K562 (cell line): ENCODE results near the gene IL20. TPM values are rescaled to one million over a fixed set of nuclear protein-coding genes. Genes with fewer than 3 reads are reported as not detected.

ENCODE experiments used
- ATAC-seq: fragments of 200-7000 bp; cut with Tn5 transposase; 3 replicates; pipeline ENCODE4 v1.9.1; 2020; ENCODE audit warnings: moderate library complexity
- BruUV-seq: library from RNA; stranded (reverse); fragments of 400-500 nt; replicated peaks from 2 replicates; lab custom pipeline; 2021; lab: Mats Ljungman, UMichigan
- CTCF ChIA-PET: fragments of 300-600 bp; formaldehyde crosslinking; extraction: SDS; loops from one replicate; lab custom pipeline; 2021; ENCODE audit warnings: low intra/inter-chr PET ratio; lab: Yijun Ruan, JAX
- POLR2A ChIA-PET: fragments of 300-600, 350-650 bp; sonication (Branson Sonifier 250); formaldehyde crosslinking; extraction: SDS; loops from one replicate; lab custom pipeline; 2021; ENCODE audit warnings: antibody characterized with exemption, inconsistent platforms; lab: Yijun Ruan, JAX
- DNase-seq, 4 experiments: peaks; one replicate each; pipeline versions ENCODE4 v3.0.0 to v3.0.0-alpha.2; 2011 to 2018; ENCODE audit warnings: low spot score in 3 of 4, mixed read lengths in 3 of 4; ENCODE audit errors: extremely low read depth in 1 of 4
- FAIRE-seq: peaks from 2 replicates; lab custom pipeline; 2011; peaks lifted over from hg19 to GRCh38; lab: Jason Lieb, UNC
- H2AFZ ChIP-seq: 2 replicates; pipeline ENCODE4 v1.6.0; 2011; ENCODE audit warnings: low read depth, low read length, control low read depth, inconsistent platforms
- H3K27ac ChIP-seq: fragments of 200-600 bp; 3 replicates; pipeline ENCODE4 v1.8.0; 2011; ENCODE audit warnings: low read depth, mild to moderate bottlenecking, control low read depth, inconsistent platforms, low read length, moderate library complexity, mixed read lengths; ENCODE audit errors: extremely low read depth
- H3K27me3 ChIP-seq, 2 experiments: fragments of 300-600 bp in 1 of 2; 2 replicates in 1 of 2; 3 replicates in 1 of 2; pipeline versions ENCODE4 v1.6.0 to v1.8.0; 2011; ENCODE audit warnings: inconsistent platforms in 2 of 2, low read length in 2 of 2, mild to moderate bottlenecking in 1 of 2, mixed read lengths in 1 of 2, moderate library complexity in 1 of 2; ENCODE audit not compliant: control insufficient read depth in 2 of 2, insufficient read depth in 2 of 2
- H3K36me3 ChIP-seq: fragments of 300-600 bp; 3 replicates; pipeline ENCODE4 v1.8.0; 2011; ENCODE audit warnings: mild to moderate bottlenecking, low read length, inconsistent platforms; ENCODE audit not compliant: control insufficient read depth, insufficient read depth
- H3K4me1 ChIP-seq, 2 experiments: fragments of 200-600 bp in 1 of 2; replicated peaks in 1 of 2; 2 replicates in 1 of 2; 3 replicates in 1 of 2; pipeline versions ENCODE4 v1.5.1 to v1.8.0; 2011; ENCODE audit warnings: inconsistent platforms in 2 of 2, low read length in 2 of 2, mild to moderate bottlenecking in 1 of 2, mixed read lengths in 1 of 2, moderate library complexity in 1 of 2; ENCODE audit not compliant: control insufficient read depth in 2 of 2, insufficient read depth in 2 of 2
- H3K4me2 ChIP-seq: 2 replicates; pipeline ENCODE4 v1.6.1; 2011; ENCODE audit warnings: low read length, control low read depth, inconsistent platforms, mixed read lengths; ENCODE audit not compliant: insufficient read depth
- H3K4me3 ChIP-seq: fragments of 200-600 bp; sonication (generic), shearing (Covaris generic); 2 replicates; pipeline ENCODE4 v1.5.1; 2016; ENCODE audit warnings: control low read depth, inconsistent platforms
- H3K79me2 ChIP-seq: fragments of 200-600 bp; 3 replicates; pipeline ENCODE4 v1.8.0; 2011; ENCODE audit warnings: low read length, inconsistent platforms; ENCODE audit not compliant: control insufficient read depth, insufficient read depth
- H3K9ac ChIP-seq, 2 experiments: 2 replicates each; pipeline versions ENCODE4 v1.6.0 to v1.6.1; 2011; ENCODE audit warnings: low read depth in 2 of 2, low read length in 2 of 2, control low read depth in 1 of 2, inconsistent platforms in 1 of 2, mild to moderate bottlenecking in 1 of 2, mixed read lengths in 1 of 2; ENCODE audit not compliant: insufficient read depth in 1 of 2
- H3K9me1 ChIP-seq: one replicate; pipeline ENCODE4 v1.6.0; 2011; ENCODE audit warnings: inconsistent platforms, mild to moderate bottlenecking, low read length, moderate library complexity; ENCODE audit not compliant: control insufficient read depth, insufficient read depth
- H3K9me3 ChIP-seq: replicated peaks from 2 replicates; pipeline ENCODE4 v1.5.1; 2011; ENCODE audit warnings: low read depth, low read length, inconsistent platforms; ENCODE audit not compliant: control insufficient read depth, insufficient read depth
- H4K20me1 ChIP-seq: replicated peaks from 2 replicates; pipeline ENCODE4 v1.6.1; 2011; ENCODE audit warnings: low read length, inconsistent platforms, mixed read lengths; ENCODE audit not compliant: control insufficient read depth, insufficient read depth
- CBX5 ChIP-seq: IDR thresholded peaks from 2 replicates; pipeline ENCODE4 v1.6.1; 2014; ENCODE audit warnings: low read depth, borderline replicate concordance
- CHCHD3 ChIP-seq: fragments of 250-450 bp; sonication (Bioruptor Pico); IDR thresholded peaks from 2 replicates; pipeline ENCODE4 v2.1.2; 2022; ENCODE audit warnings: mild to moderate bottlenecking
- FIP1L1 ChIP-seq: fragments of 200-400 bp; formaldehyde crosslinking; IDR thresholded peaks from 2 replicates; pipeline ENCODE4 v1.6.1; 2018; ENCODE audit warnings: mild to moderate bottlenecking, low read depth, low read length; ENCODE audit not compliant: poor library complexity, severe bottlenecking
- NCOA6 ChIP-seq: fragments of 450-650 bp; IDR thresholded peaks from 2 replicates; pipeline ENCODE4 v1.6.1; 2017; ENCODE audit warnings: mild to moderate bottlenecking
- SIX5 ChIP-seq, 2 experiments: IDR thresholded peaks; 2 replicates each; pipeline ENCODE4 v1.6.1; 2011; ENCODE audit warnings: low read length in 2 of 2, borderline replicate concordance in 1 of 2, low read depth in 1 of 2, mild to moderate bottlenecking in 1 of 2, moderate library complexity in 1 of 2; ENCODE audit not compliant: insufficient read depth in 1 of 2
- ZNF282 ChIP-seq: sonication (generic); formaldehyde crosslinking; IDR thresholded peaks from 2 replicates; pipeline ENCODE4 v1.8.1; 2023; ENCODE audit warnings: missing genetic modification reagents
- WGBS: fragments of 100-300 bp; shearing (Covaris generic); methylation state at CpG from one replicate; pipeline ENCODE4 v1.1.6; 2016; ENCODE audit warnings: low coverage, mixed read lengths; ENCODE audit not compliant: insufficient coverage; ENCODE audit errors: missing lambda C conversion rate; 5-methylcytosine and 5-hydroxymethylcytosine counted together
- in situ Hi-C: fragments of 300-500 bp; cut with MboI; formaldehyde crosslinking; loops from 4 replicates; pipeline ENCODE4 v1.15.0; 2018; ENCODE audit warnings: inconsistent platforms, mixed read lengths
- intact Hi-C: fragments of 100-400 bp; cut with micrococcal nuclease; formaldehyde crosslinking; loops from 2 replicates; pipeline ENCODE4 v1.14.2; 2022
- polyA plus RNA-seq, 8 experiments: library from polyadenylated mRNA; depleted of rRNA in 4 of 8; stranded (reverse) in 5 of 8; unstranded in 3 of 8; fragments of >200 nt; fragmentation: Nextera tagmentation in 2 of 8; fragmentation: Illumina TruSeq in 1 of 8; extraction: Ambion mirVana in 2 of 8; extraction: Trizol in 1 of 8; gene quantifications; 2 replicates each; pipeline versions ENCODE4 v1.2.1 to v1.2.3, GENCODE V29; 2011 to 2014; ENCODE audit warnings: inconsistent platforms in 1 of 8, missing spikeins in 1 of 8
- total RNA-seq, 7 experiments: library from RNA; depleted of rRNA in 6 of 7; stranded (reverse); fragments of >200 nt in 6 of 7; fragmentation: Illumina TruSeq in 2 of 7; extraction: Trizol in 2 of 7; gene quantifications; 2 replicates each; pipeline versions ENCODE4 v1.2.1 to v1.2.3, GENCODE V29; 2011 to 2021; ENCODE audit warnings: low replicate concordance in 1 of 7
- TF ChIP-seq, protein P1 (sequence below): fragments of 450-650 bp; IDR thresholded peaks from one replicate; pipeline ENCODE4 v1.6.1; 2018; ENCODE audit warnings: mild to moderate bottlenecking, moderate library complexity; ENCODE audit not compliant: partially characterized antibody

The IL20 gene
- total and polyA plus RNA-seq, 9 of the 15 experiments (the other 6 are each of a cell fraction or from before 2014, with no cell fraction given): not detected

DNA sequence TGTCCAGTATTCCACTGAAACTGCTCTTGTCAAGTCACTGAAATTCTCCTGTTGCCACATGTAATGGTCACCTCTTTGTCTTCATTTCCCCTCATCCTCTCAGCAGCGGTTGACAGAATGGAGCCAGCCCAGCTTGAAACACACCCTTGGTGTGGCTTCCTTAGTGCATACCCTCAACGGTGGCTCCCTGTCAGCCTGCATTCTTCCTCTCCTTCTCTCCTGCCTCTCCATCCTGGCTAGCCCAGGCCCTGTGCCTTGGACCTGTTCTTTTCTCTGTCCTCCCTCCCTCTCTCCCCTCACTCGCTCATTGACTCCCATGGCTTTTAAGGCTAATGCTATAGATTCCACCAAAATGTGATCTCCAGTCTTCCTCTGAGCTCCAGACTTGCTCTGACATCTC lies 52.7 kb downstream of the IL20 start:
- 3% methylated on average over 3 of the region's 3 CpGs for WGBS
- in situ Hi-C loops: loop anchor here (25.0 kb wide), 1 partner anchor 306 kb away; the partner anchor contains the start of gene EIF2D

More for the DNA sequence above, 52.7 kb downstream of the IL20 start:
- POLR2A ChIA-PET: interaction anchor here (0.6 to 1.2 kb wide), 2 partner anchors 14 to 452 kb away, joined by 3 to 5 read pairs; no protein-coding TSS in a partner anchor
- Histone ChIP-seq H3K9me3 (no peaks in the 10 kb centered on the region), H3K9ac (no peak overlapping the region), H2AFZ (no peak overlapping the region), H3K79me2 (no peaks in the 10 kb centered on the region), H3K9me1 (no peaks in the 10 kb centered on the region)
- intact Hi-C loops: no loop called here
- no TSS peak for BruUV-seq
- no peak for ATAC-seq
- no peak for TF ChIP-seq SIX5 (IDR thresholded peaks at IDR 0.05; ENCODE audit: borderline replicate concordance in 1 of 2, insufficient read depth in 1 of 2, low read depth in 1 of 2, low read length in 2 of 2)
- no peak for TF ChIP-seq CHCHD3 (CRISPR knock-in tag)
- TF ChIP-seq ZNF282: no peak
- TF ChIP-seq, protein P1, sequence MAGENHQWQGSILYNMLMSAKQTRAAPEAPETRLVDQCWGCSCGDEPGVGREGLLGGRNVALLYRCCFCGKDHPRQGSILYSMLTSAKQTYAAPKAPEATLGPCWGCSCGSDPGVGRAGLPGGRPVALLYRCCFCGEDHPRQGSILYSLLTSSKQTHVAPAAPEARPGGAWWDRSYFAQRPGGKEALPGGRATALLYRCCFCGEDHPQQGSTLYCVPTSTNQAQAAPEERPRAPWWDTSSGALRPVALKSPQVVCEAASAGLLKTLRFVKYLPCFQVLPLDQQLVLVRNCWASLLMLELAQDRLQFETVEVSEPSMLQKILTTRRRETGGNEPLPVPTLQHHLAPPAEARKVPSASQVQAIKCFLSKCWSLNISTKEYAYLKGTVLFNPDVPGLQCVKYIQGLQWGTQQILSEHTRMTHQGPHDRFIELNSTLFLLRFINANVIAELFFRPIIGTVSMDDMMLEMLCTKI: no peak
- no peak for TF ChIP-seq FIP1L1
- TF ChIP-seq NCOA6: no peak
- TF ChIP-seq CBX5: no peak
- TF ChIP-seq, all 486 proteins: peak for 0
- peaks cover 29 to 39% of the 10 kb centered on the region in 2 experiments for H3K27me3 ChIP-seq
- H3K4me1 ChIP-seq: peaks cover 0 to 5% of the 10 kb centered on the region in 2 experiments; a peak in 3 of 5 replicates
- no peak overlapping the region for H3K4me3 ChIP-seq
- no peaks in the 10 kb centered on the region for H3K36me3 ChIP-seq
- H3K27ac ChIP-seq: no peak overlapping the region
- no peak for FAIRE-seq
- no peaks in the 10 kb centered on the region for H4K20me1 ChIP-seq
- no peak overlapping the region for H3K4me2 ChIP-seq
- CTCF ChIA-PET: interaction anchor here (0.6 to 0.9 kb wide), 2 partner anchors 18 to 169 kb away, joined by 5 to 6 read pairs; no protein-coding TSS in a partner anchor
- DNase-seq: no peak

Other genes starting within 250 kb of the IL20 start
Only the 7 nearest of the 13 such genes appear.
- not detected in 2 replicates for gene IL19, start 94.8 kb upstream of the IL20 start, total RNA-seq (2014; rRNA removed)
- not detected in 2 replicates for gene IL19, start 94.8 kb upstream of the IL20 start, total RNA-seq (2014; rRNA removed; fragmentation: Illumina TruSeq; extraction: Trizol)
- not detected in 2 replicates for gene IL19, start 94.8 kb upstream of the IL20 start, total RNA-seq (2015; rRNA removed; fragmentation: Illumina TruSeq; extraction: Trizol)
- gene IL19, start 94.8 kb upstream of the IL20 start, total RNA-seq (2021): not detected in 2 replicates
- not detected in 2 replicates for gene IL19, start 94.8 kb upstream of the IL20 start, polyA plus RNA-seq (2011; rRNA removed)
- gene IL19, start 94.8 kb upstream of the IL20 start, polyA plus RNA-seq (2014; fragmentation: Illumina TruSeq; extraction: Trizol): not detected in 2 replicates
- gene IL19, start 94.8 kb upstream of the IL20 start, polyA plus RNA-seq (2014; fragmentation: Nextera tagmentation; extraction: Ambion mirVana): not detected
- gene IL19, start 94.8 kb upstream of the IL20 start, polyA plus RNA-seq (2014; rRNA removed): not detected in 2 replicates
- gene IL10, start 93.1 kb upstream of the IL20 start, total RNA-seq (2014; rRNA removed): not detected in 2 replicates
- gene IL10, start 93.1 kb upstream of the IL20 start, total RNA-seq (2014; rRNA removed; fragmentation: Illumina TruSeq; extraction: Trizol): not detected in 2 replicates
- not detected in 2 replicates for gene IL10, start 93.1 kb upstream of the IL20 start, total RNA-seq (2015; rRNA removed; fragmentation: Illumina TruSeq; extraction: Trizol)
- not detected in 2 replicates for gene IL10, start 93.1 kb upstream of the IL20 start, total RNA-seq (2021)
- gene IL10, start 93.1 kb upstream of the IL20 start, polyA plus RNA-seq (2011; rRNA removed): 0.05 and 0.29 TPM in 2 replicates
- gene IL10, start 93.1 kb upstream of the IL20 start, polyA plus RNA-seq (2014; fragmentation: Illumina TruSeq; extraction: Trizol): not detected in 2 replicates
- gene IL10, start 93.1 kb upstream of the IL20 start, polyA plus RNA-seq (2014; fragmentation: Nextera tagmentation; extraction: Ambion mirVana): not detected
- gene IL10, start 93.1 kb upstream of the IL20 start, polyA plus RNA-seq (2014; rRNA removed): not detected in 2 replicates
- not detected in 2 replicates for gene IL24, start 31.8 kb downstream of the IL20 start, total RNA-seq (2014; rRNA removed)
- gene IL24, start 31.8 kb downstream of the IL20 start, total RNA-seq (2014; rRNA removed; fragmentation: Illumina TruSeq; extraction: Trizol): not detected in 2 replicates
- not detected in 2 replicates for gene IL24, start 31.8 kb downstream of the IL20 start, total RNA-seq (2015; rRNA removed; fragmentation: Illumina TruSeq; extraction: Trizol)
- gene IL24, start 31.8 kb downstream of the IL20 start, total RNA-seq (2021): not detected in 2 replicates
- not detected in 2 replicates for gene IL24, start 31.8 kb downstream of the IL20 start, polyA plus RNA-seq (2011; rRNA removed)
- gene IL24, start 31.8 kb downstream of the IL20 start, polyA plus RNA-seq (2014; fragmentation: Illumina TruSeq; extraction: Trizol): not detected in 2 replicates
- gene IL24, start 31.8 kb downstream of the IL20 start, polyA plus RNA-seq (2014; fragmentation: Nextera tagmentation; extraction: Ambion mirVana): under 1 TPM in 1 of 2 experiments, not detected in 1; 0.04 TPM
- 0.19 TPM in 1 of 2 replicates, not detected in the other for gene IL24, start 31.8 kb downstream of the IL20 start, polyA plus RNA-seq (2014; rRNA removed)
- not detected in 2 replicates for gene FCMR, start 56.3 kb downstream of the IL20 start, total RNA-seq (2014; rRNA removed)
- not detected in 2 replicates for gene FCMR, start 56.3 kb downstream of the IL20 start, total RNA-seq (2014; rRNA removed; fragmentation: Illumina TruSeq; extraction: Trizol)
- 0.11 TPM in 1 of 2 replicates, not detected in the other for gene FCMR, start 56.3 kb downstream of the IL20 start, total RNA-seq (2015; rRNA removed; fragmentation: Illumina TruSeq; extraction: Trizol)
- gene FCMR, start 56.3 kb downstream of the IL20 start, total RNA-seq (2021): 0.54 and 0.82 TPM in 2 replicates
- gene FCMR, start 56.3 kb downstream of the IL20 start, polyA plus RNA-seq (2011; rRNA removed): not detected in 2 replicates
- 0.30 and 0.32 TPM in 2 replicates for gene FCMR, start 56.3 kb downstream of the IL20 start, polyA plus RNA-seq (2014; fragmentation: Illumina TruSeq; extraction: Trizol)
- under 1 TPM in 1 of 2 experiments, not detected in 1; 0.11 TPM for gene FCMR, start 56.3 kb downstream of the IL20 start, polyA plus RNA-seq (2014; fragmentation: Nextera tagmentation; extraction: Ambion mirVana)
- not detected in 2 replicates for gene FCMR, start 56.3 kb downstream of the IL20 start, polyA plus RNA-seq (2014; rRNA removed)
- 0.05 TPM in 1 of 2 replicates, not detected in the other for gene PIGR, start 80.8 kb downstream of the IL20 start, total RNA-seq (2014; rRNA removed)
- not detected in 2 replicates for gene PIGR, start 80.8 kb downstream of the IL20 start, total RNA-seq (2014; rRNA removed; fragmentation: Illumina TruSeq; extraction: Trizol)
- gene PIGR, start 80.8 kb downstream of the IL20 start, total RNA-seq (2015; rRNA removed; fragmentation: Illumina TruSeq; extraction: Trizol): 0.04 TPM in 1 of 2 replicates, not detected in the other
- 1.5 and 2.7 TPM in 2 replicates for gene PIGR, start 80.8 kb downstream of the IL20 start, total RNA-seq (2021)
- gene PIGR, start 80.8 kb downstream of the IL20 start, polyA plus RNA-seq (2011; rRNA removed): not detected in 2 replicates
- gene PIGR, start 80.8 kb downstream of the IL20 start, polyA plus RNA-seq (2014; fragmentation: Illumina TruSeq; extraction: Trizol): 0.03 TPM in 1 of 2 replicates, not detected in the other
- under 1 TPM; 0.01 to 0.03 TPM for gene PIGR, start 80.8 kb downstream of the IL20 start, polyA plus RNA-seq (2014; fragmentation: Nextera tagmentation; extraction: Ambion mirVana)
- gene PIGR, start 80.8 kb downstream of the IL20 start, polyA plus RNA-seq (2014; rRNA removed): not detected in 2 replicates
- gene FCAMR, start 104.8 kb downstream of the IL20 start, total RNA-seq (2014; rRNA removed): not detected in 2 replicates
- not detected in 2 replicates for gene FCAMR, start 104.8 kb downstream of the IL20 start, total RNA-seq (2014; rRNA removed; fragmentation: Illumina TruSeq; extraction: Trizol)
- not detected in 2 replicates for gene FCAMR, start 104.8 kb downstream of the IL20 start, total RNA-seq (2015; rRNA removed; fragmentation: Illumina TruSeq; extraction: Trizol)
- not detected in 2 replicates for gene FCAMR, start 104.8 kb downstream of the IL20 start, total RNA-seq (2021)
- not detected in 2 replicates for gene FCAMR, start 104.8 kb downstream of the IL20 start, polyA plus RNA-seq (2011; rRNA removed)
- not detected in 2 replicates for gene FCAMR, start 104.8 kb downstream of the IL20 start, polyA plus RNA-seq (2014; fragmentation: Illumina TruSeq; extraction: Trizol)
- gene FCAMR, start 104.8 kb downstream of the IL20 start, polyA plus RNA-seq (2014; fragmentation: Nextera tagmentation; extraction: Ambion mirVana): not detected
- not detected in 2 replicates for gene FCAMR, start 104.8 kb downstream of the IL20 start, polyA plus RNA-seq (2014; rRNA removed)
- gene C1orf116, start 167.1 kb downstream of the IL20 start, total RNA-seq (2014; rRNA removed): 1.8 TPM in 2 replicates
- 0.80 and 0.95 TPM in 2 replicates for gene C1orf116, start 167.1 kb downstream of the IL20 start, total RNA-seq (2014; rRNA removed; fragmentation: Illumina TruSeq; extraction: Trizol)
- 0.80 and 0.87 TPM in 2 replicates for gene C1orf116, start 167.1 kb downstream of the IL20 start, total RNA-seq (2015; rRNA removed; fragmentation: Illumina TruSeq; extraction: Trizol)
- 2.6 and 2.7 TPM in 2 replicates for gene C1orf116, start 167.1 kb downstream of the IL20 start, total RNA-seq (2021)
- gene C1orf116, start 167.1 kb downstream of the IL20 start, polyA plus RNA-seq (2011; rRNA removed): 1.2 and 2.6 TPM in 2 replicates
- gene C1orf116, start 167.1 kb downstream of the IL20 start, polyA plus RNA-seq (2014; fragmentation: Illumina TruSeq; extraction: Trizol): 3.0 and 3.1 TPM in 2 replicates
- gene C1orf116, start 167.1 kb downstream of the IL20 start, polyA plus RNA-seq (2014; fragmentation: Nextera tagmentation; extraction: Ambion mirVana): under 1 TPM; 0.62 to 0.69 TPM
- gene C1orf116, start 167.1 kb downstream of the IL20 start, polyA plus RNA-seq (2014; rRNA removed): 0.62 and 0.95 TPM in 2 replicates